ENCODE measurements around the gene FCF1. TPM values are rescaled to one million over a fixed set of nuclear protein-coding genes. Genes with fewer than 3 reads are reported as not detected.
A peak's percentile ranks its signal among the peaks of the same experiment; 100 is the strongest.

The FCF1 gene
- 10 to 100 TPM; 19.1 to 26.7 (median 23.2) TPM for total RNA-seq

GRCh38 chr14:74712499-74713394, at the start of gene FCF1, which contains the start of gene AREL1:
Gene FCF1 (plus strand): TSS chr14:74713144. CDS start chr14:74713198, 54 bp downstream.
Gene AREL1 (minus strand): TSS chr14:74713080. CDS start chr14:74685615, 27,465 bp downstream.
- intact Hi-C loops (cut with DNase I) = no loop called here
- TF ChIP-seq POLR2A (IDR thresholded peaks at IDR 0.05; ENCODE audit: low read depth) = peak; percentile 58
- TF ChIP-seq POLR2AphosphoS5 (IDR thresholded peaks at IDR 0.05) = peak; percentile 94 to 96
- TF ChIP-seq EP300 (IDR thresholded peaks at IDR 0.05) = no peak
- peak in 1 of 3 experiments; percentile 35 for TF ChIP-seq CTCF (IDR thresholded peaks at IDR 0.05)
- H3K27me3 ChIP-seq = no peaks in the 10 kb centered on the region
- peak; percentile 94 for DNase-seq (ENCODE audit: extremely low spot score)
- WGBS = 1% methylated on average over 17 of the region's 31 CpGs
- peaks cover 13 to 27% (median 23%) of the 10 kb centered on the region in 4 donors for H3K36me3 ChIP-seq
- H3K4me1 ChIP-seq = peaks cover 27 to 55% (median 31%) of the 10 kb centered on the region in 4 donors
- peak within 1 kb of the TSS; percentile 67 to 88 (median 74) for H3K4me3 ChIP-seq
- peak within 1 kb of the TSS; percentile 78 to 86 (median 82) for H3K27ac ChIP-seq (replicated peaks in 1 of 4)
- H3K9me3 ChIP-seq = no peaks in the 10 kb centered on the region

GRCh38 chr14:74663884-74664283, 49.1 kb upstream of the FCF1 start:
- intact Hi-C loops (cut with DNase I) = no loop called here

GRCh38 chr14:74664717-74665116, 48.2 kb upstream of the FCF1 start:
- H3K27me3 ChIP-seq = no peaks in the 10 kb centered on the region
- H3K4me3 ChIP-seq = no peak overlapping the region
- intact Hi-C loops (cut with DNase I) = no loop called here
- no peak for DNase-seq (ENCODE audit: extremely low spot score)
- WGBS = 93% methylated on average over 2 of the region's 2 CpGs
- H3K27ac ChIP-seq (replicated peaks in 1 of 4) = peak overlapping the region in 1 of 4 donors; percentile 12
- H3K4me1 ChIP-seq = peaks cover 0 to 18% (median 14%) of the 10 kb centered on the region in 4 donors
- no peaks in the 10 kb centered on the region for H3K9me3 ChIP-seq
- TF ChIP-seq POLR2A (IDR thresholded peaks at IDR 0.05; ENCODE audit: low read depth) (no peak), EP300 (IDR thresholded peaks at IDR 0.05) (no peak), POLR2AphosphoS5 (IDR thresholded peaks at IDR 0.05) (no peak), CTCF (IDR thresholded peaks at IDR 0.05) (no peak)
- H3K36me3 ChIP-seq = peaks cover 56 to 98% (median 80%) of the 10 kb centered on the region in 4 donors

More at GRCh38 chr14:74663884-74664283, 49.1 kb upstream of the FCF1 start:
- peak; percentile 95 for DNase-seq (ENCODE audit: extremely low spot score)
- H3K9me3 ChIP-seq = no peaks in the 10 kb centered on the region
- no peak overlapping the region for H3K4me3 ChIP-seq
- H3K27ac ChIP-seq (replicated peaks in 1 of 4) = peak overlapping the region; percentile 16 to 50 (median 26)
- peaks cover 0 to 18% (median 14%) of the 10 kb centered on the region in 4 donors for H3K4me1 ChIP-seq
- no peak for TF ChIP-seq EP300 (IDR thresholded peaks at IDR 0.05)
- TF ChIP-seq CTCF (IDR thresholded peaks at IDR 0.05) = no peak
- peak in 1 of 2 donors; percentile 31 for TF ChIP-seq POLR2AphosphoS5 (IDR thresholded peaks at IDR 0.05)
- no peak for TF ChIP-seq POLR2A (IDR thresholded peaks at IDR 0.05; ENCODE audit: low read depth)
- WGBS = 92% methylated on average over 7 of the region's 7 CpGs
- peaks cover 48 to 96% (median 76%) of the 10 kb centered on the region in 4 donors for H3K36me3 ChIP-seq
- H3K27me3 ChIP-seq = no peaks in the 10 kb centered on the region

GRCh38 chr14:74667758-74668157, 45.2 kb upstream of the FCF1 start:
- Histone ChIP-seq H3K27me3 (no peaks in the 10 kb centered on the region), H3K9me3 (no peaks in the 10 kb centered on the region), H3K36me3 (peaks cover 55 to 96% (median 77%) of the 10 kb centered on the region in 4 donors), H3K4me3 (no peak overlapping the region), H3K27ac (replicated peaks in 1 of 4) (no peak overlapping the region), H3K4me1 (peaks cover 4 to 11% (median 7%) of the 10 kb centered on the region in 4 donors)
- no peak for DNase-seq (ENCODE audit: extremely low spot score)
- intact Hi-C loops (cut with DNase I) = no loop called here
- WGBS = 90% methylated on average over 1 of the region's 1 CpG
- TF ChIP-seq EP300 (IDR thresholded peaks at IDR 0.05) = no peak
- no peak for TF ChIP-seq POLR2A (IDR thresholded peaks at IDR 0.05; ENCODE audit: low read depth)
- TF ChIP-seq CTCF (IDR thresholded peaks at IDR 0.05) = no peak
- TF ChIP-seq POLR2AphosphoS5 (IDR thresholded peaks at IDR 0.05) = no peak

All from esophagus muscularis mucosa (tissue), 4 donors.